T-helper 1 cell treated with Interleukin-12 subunit alpha and Interleukin-12 subunit beta and Interleukin-4 antibody, amounts not matched to agents 30 μg/mL and 1 μg/mL, for 36 hours (primary cell): Measurements from ENCODE around the gene AP2A2.

Source experiments
- H3K27ac Mint-ChIP-seq: one replicate; pipeline ENCODE4 v1.8.0; 2021; ENCODE audit warnings: mild to moderate bottlenecking, mixed read lengths
- H3K27me3 Mint-ChIP-seq: one replicate; pipeline ENCODE4 v1.8.0; 2021; ENCODE audit warnings: low read depth, mixed read lengths
- H3K36me3 Mint-ChIP-seq: one replicate; pipeline ENCODE4 v1.8.0; 2021; ENCODE audit warnings: low read depth, mixed read lengths
- H3K4me1 Mint-ChIP-seq: one replicate; pipeline ENCODE4 v1.8.0; 2021; ENCODE audit warnings: low read depth, mixed read lengths
- H3K4me3 Mint-ChIP-seq: one replicate; pipeline ENCODE4 v1.8.0; 2021; ENCODE audit warnings: mild to moderate bottlenecking, moderate library complexity, mixed read lengths
- H3K9me3 Mint-ChIP-seq: one replicate; pipeline ENCODE4 v1.8.0; 2021; ENCODE audit warnings: mixed read lengths

The AP2A2 gene

GRCh38 chr11:1036303-1036923 is 110.7 kb downstream of the AP2A2 start, which contains the start of gene MUC6:
TSS of gene MUC6 (minus strand) at chr11:1036718. CDS start at chr11:1036655, 63 bp downstream.
- H3K27me3 Mint-ChIP-seq, result no peaks in the 10 kb centered on the region
- no peaks in the 10 kb centered on the region for H3K4me1 Mint-ChIP-seq
- H3K4me3 Mint-ChIP-seq, result no peak within 1 kb of the TSS
- no peak within 1 kb of the TSS for H3K27ac Mint-ChIP-seq
- H3K36me3 Mint-ChIP-seq, result no peaks in the 10 kb centered on the region
- peaks cover 4% of the 10 kb centered on the region for H3K9me3 Mint-ChIP-seq

DNA sequence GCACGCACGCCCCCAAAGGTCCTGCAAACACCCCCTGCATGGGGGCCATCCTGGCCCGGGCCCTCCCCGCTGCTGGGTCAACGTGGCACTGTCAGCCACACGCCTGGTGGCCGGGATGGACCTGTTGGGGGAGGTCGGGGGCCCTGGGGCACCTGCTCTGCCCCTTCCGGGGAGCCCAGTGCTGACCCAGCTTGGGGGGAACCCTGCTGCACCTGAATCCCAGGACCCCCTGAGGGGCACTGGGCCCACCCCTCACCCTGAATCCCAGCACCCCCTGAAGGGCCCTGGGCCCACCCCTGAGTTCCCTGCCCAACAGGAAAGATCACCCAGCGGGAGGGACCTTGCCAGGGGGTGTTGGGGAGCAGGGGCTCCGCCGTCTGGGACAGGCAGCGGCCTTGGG is 111.3 kb downstream of the AP2A2 start:
- no peaks in the 10 kb centered on the region for H3K36me3 Mint-ChIP-seq
- H3K4me3 Mint-ChIP-seq, result no peak overlapping the region
- no peaks in the 10 kb centered on the region for H3K27me3 Mint-ChIP-seq
- H3K27ac Mint-ChIP-seq, result no peak overlapping the region
- no peaks in the 10 kb centered on the region for H3K4me1 Mint-ChIP-seq
- H3K9me3 Mint-ChIP-seq, result peaks cover 4% of the 10 kb centered on the region

DNA sequence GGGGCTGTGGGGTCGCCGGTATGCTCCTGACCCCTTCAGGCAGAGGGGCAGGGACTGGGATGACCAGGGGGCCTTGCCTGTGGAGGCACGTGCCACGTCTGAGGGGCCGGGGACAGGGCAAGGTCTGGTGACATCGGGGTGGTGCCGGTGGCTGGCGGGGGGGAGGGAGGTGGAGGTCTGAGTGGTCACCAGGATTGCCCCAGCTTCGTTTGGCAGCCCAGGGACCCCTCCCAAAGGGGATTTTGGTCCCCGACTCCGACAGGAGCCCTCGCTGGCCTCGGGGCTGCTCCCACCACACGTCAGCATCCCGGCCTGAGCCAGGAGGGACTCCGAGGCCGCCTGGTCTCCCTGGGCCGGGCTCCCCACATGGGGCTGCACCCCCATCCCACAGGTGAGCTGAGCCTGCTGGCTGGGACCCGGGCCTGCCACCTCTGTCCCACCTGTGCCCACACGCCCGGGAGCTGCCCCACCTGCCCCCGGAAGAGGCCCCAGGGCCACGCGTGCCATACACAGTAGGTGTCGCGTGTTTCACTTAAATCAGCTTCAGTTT is 111.9 kb downstream of the AP2A2 start:
- Mint-ChIP-seq H3K27ac (no peak overlapping the region), H3K36me3 (no peaks in the 10 kb centered on the region), H3K4me3 (no peak overlapping the region), H3K4me1 (no peaks in the 10 kb centered on the region), H3K9me3 (no peaks in the 10 kb centered on the region), H3K27me3 (no peaks in the 10 kb centered on the region)

DNA sequence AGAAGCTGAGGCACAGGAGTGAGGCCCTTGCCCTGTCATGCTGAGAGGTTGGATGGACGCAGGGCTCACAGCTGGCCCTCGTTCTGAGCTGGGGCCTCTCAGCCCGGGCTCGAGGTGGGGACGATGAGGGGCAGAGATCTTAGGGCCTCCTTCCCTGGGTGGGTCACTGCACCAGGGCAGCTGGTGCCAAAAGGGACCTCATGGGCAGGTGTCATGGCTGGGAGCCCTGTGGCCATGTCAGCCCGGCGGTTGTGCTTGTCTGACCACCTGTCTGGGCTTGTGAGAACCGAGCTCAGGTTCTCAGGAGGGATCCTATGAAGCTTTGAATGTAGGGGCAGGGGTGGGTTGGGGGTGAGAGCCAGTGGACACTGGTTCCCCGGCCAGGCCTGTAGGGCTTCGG is 112.7 kb downstream of the AP2A2 start:
- no peaks in the 10 kb centered on the region for H3K27me3 Mint-ChIP-seq
- H3K9me3 Mint-ChIP-seq, result no peaks in the 10 kb centered on the region
- no peaks in the 10 kb centered on the region for H3K36me3 Mint-ChIP-seq
- no peak overlapping the region for H3K4me3 Mint-ChIP-seq
- H3K4me1 Mint-ChIP-seq, result no peaks in the 10 kb centered on the region
- H3K27ac Mint-ChIP-seq, result no peak overlapping the region

DNA sequence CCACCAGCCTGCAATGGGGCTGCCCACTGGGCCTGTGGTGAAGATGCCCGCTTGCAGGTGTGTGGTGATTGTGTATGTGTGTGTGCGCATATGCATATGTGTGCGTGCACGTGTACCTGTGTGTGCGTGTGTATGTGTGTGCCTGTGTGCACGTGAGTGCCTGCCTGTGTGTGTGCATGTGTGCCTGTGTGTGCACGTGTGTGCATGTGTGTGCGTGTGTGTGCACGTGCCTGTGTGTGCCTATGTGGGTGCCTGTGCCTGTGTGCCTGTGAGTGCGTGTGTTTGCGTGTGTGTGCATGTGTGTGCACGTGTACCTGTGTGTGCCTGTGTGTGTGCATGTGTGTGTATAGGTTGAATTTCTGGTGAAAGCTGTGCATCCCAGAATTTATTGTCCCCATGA is 113.3 kb downstream of the AP2A2 start:
- H3K4me3 Mint-ChIP-seq, result no peak overlapping the region
- H3K9me3 Mint-ChIP-seq, result no peaks in the 10 kb centered on the region
- no peaks in the 10 kb centered on the region for H3K4me1 Mint-ChIP-seq
- no peak overlapping the region for H3K27ac Mint-ChIP-seq
- H3K36me3 Mint-ChIP-seq, result no peaks in the 10 kb centered on the region
- H3K27me3 Mint-ChIP-seq, result no peaks in the 10 kb centered on the region

GRCh38 chr11:1039481-1040427 is 114.1 kb downstream of the AP2A2 start:
- Mint-ChIP-seq H3K9me3 (no peaks in the 10 kb centered on the region), H3K4me1 (no peaks in the 10 kb centered on the region), H3K27me3 (no peaks in the 10 kb centered on the region), H3K4me3 (no peak overlapping the region), H3K36me3 (no peaks in the 10 kb centered on the region), H3K27ac (no peak overlapping the region)

GRCh38 chr11:1040428-1041148 is 114.9 kb downstream of the AP2A2 start:
- H3K4me1 Mint-ChIP-seq, result no peaks in the 10 kb centered on the region
- no peak overlapping the region for H3K27ac Mint-ChIP-seq
- H3K36me3 Mint-ChIP-seq, result no peaks in the 10 kb centered on the region
- H3K4me3 Mint-ChIP-seq, result no peak overlapping the region
- H3K9me3 Mint-ChIP-seq, result no peaks in the 10 kb centered on the region
- H3K27me3 Mint-ChIP-seq, result no peaks in the 10 kb centered on the region

DNA sequence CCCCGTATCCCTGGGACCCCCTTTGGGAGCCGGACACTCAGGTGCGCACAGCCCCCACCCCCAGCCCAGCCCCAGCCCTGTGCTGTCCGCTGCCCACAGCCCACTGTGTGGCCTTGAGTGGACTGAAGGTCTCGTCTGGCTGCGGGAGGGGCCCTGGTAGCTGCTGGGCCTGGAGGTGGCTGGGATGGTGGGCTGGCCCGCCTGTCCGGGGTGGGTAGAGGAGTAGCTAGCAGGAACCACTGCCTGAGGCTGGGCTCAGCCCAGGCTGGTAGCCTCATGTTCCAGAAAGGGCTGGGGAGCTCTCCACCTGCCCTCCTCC is 115.4 kb downstream of the AP2A2 start:
- no peaks in the 10 kb centered on the region for H3K4me1 Mint-ChIP-seq

GRCh38 chr11:1041471-1041870 is 115.8 kb downstream of the AP2A2 start:
- no peaks in the 10 kb centered on the region for H3K4me1 Mint-ChIP-seq
- no peaks in the 10 kb centered on the region for H3K9me3 Mint-ChIP-seq
- no peaks in the 10 kb centered on the region for H3K27me3 Mint-ChIP-seq
- H3K36me3 Mint-ChIP-seq, result no peaks in the 10 kb centered on the region
- no peak overlapping the region for H3K4me3 Mint-ChIP-seq
- no peak overlapping the region for H3K27ac Mint-ChIP-seq

More for the DNA sequence above, 115.4 kb downstream of the AP2A2 start:
- Mint-ChIP-seq H3K9me3 (no peaks in the 10 kb centered on the region), H3K36me3 (no peaks in the 10 kb centered on the region), H3K27me3 (no peaks in the 10 kb centered on the region), H3K4me3 (no peak overlapping the region), H3K27ac (no peak overlapping the region)

DNA sequence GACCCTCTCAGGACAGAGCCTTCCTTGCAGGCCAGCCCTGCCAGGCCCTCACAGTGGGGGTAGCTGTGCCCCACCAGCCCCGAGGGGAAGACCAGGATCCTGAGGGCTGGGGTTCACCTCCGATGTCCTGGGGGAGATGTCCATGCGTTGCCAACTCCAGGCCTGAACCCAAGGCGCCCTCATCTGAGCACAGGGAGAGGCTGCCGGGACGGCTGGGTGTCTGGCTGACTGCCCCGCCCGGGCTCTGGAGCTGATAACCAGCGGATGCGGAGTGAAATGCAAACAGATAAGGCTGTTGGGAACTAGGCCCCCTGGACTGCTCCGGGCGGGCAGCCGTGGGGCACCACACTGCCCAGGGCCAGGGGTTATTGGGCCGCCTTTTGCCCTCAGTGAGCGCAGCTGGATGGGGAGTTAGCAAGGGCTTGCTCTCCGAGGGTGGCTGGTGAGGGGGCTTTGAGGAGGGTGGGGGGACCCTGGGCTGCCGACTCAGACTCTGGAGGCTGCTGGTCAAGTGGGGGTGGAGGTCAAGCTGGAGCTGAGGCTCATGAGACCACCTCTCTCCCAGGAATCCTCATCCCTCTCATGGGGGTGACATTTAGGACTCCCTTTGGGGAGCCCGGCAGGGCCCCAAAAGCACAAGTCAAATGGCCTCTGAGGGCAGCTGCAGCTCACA is 116.4 kb downstream of the AP2A2 start:
- H3K9me3 Mint-ChIP-seq, result no peaks in the 10 kb centered on the region
- H3K4me1 Mint-ChIP-seq, result no peaks in the 10 kb centered on the region
- H3K27me3 Mint-ChIP-seq, result no peaks in the 10 kb centered on the region
- no peak overlapping the region for H3K4me3 Mint-ChIP-seq
- no peaks in the 10 kb centered on the region for H3K36me3 Mint-ChIP-seq
- H3K27ac Mint-ChIP-seq, result no peak overlapping the region

GRCh38 chr11:1042626-1043562 is 117.2 kb downstream of the AP2A2 start:
- Mint-ChIP-seq H3K36me3 (no peaks in the 10 kb centered on the region), H3K27me3 (no peaks in the 10 kb centered on the region), H3K4me3 (no peak overlapping the region), H3K27ac (no peak overlapping the region), H3K4me1 (no peaks in the 10 kb centered on the region), H3K9me3 (no peaks in the 10 kb centered on the region)

DNA sequence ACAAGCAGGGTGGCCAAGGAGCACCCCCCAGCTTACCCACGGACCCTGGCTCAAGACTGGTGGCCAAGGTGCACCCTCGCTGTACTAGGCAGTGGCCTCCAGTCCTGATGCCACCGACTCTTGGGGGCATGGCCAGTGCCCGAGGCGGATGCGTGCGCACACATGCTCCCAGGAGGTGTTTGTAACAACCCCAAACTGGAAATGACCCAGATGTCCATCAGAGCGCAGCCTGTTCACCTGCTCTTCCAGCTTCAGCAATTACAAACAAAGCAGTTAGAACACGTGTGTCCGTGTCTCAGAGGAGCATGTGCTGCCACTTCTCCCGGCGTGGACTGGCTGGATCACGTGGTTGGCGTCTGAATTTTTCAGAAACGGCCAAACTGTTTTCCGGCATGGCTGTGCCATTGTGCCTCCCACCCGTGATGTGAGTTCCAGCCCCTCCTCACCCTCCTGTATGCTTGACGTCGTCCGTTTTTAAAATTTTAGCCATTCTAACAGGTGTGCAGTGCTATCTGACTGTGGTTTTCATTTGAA is 118.0 kb downstream of the AP2A2 start:
- no peaks in the 10 kb centered on the region for H3K36me3 Mint-ChIP-seq
- no peaks in the 10 kb centered on the region for H3K4me1 Mint-ChIP-seq
- no peak overlapping the region for H3K4me3 Mint-ChIP-seq

DNA sequence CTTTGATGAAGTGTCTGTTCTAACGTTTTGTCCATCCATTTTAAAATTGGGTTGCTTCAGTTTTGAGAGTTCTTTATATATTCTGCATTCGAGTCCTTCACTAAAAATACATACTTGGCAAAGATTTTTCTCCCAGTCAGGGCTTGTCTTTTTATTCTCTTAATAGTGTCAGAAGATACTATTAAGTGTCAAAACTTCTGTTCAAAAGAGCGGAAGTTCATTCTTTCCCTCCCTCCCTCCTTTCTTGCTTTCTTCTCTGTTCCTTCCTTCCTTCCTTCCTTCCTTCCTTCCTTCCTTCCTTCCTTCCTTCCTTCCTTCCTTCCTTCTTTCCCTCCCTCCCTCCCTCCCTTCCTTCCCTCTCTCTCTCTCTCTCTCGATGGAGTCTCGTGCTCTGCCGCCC is 118.5 kb downstream of the AP2A2 start:
- H3K36me3 Mint-ChIP-seq, result no peaks in the 10 kb centered on the region
- H3K9me3 Mint-ChIP-seq, result no peaks in the 10 kb centered on the region
- H3K27me3 Mint-ChIP-seq, result no peaks in the 10 kb centered on the region
- no peaks in the 10 kb centered on the region for H3K4me1 Mint-ChIP-seq
- H3K27ac Mint-ChIP-seq, result no peak overlapping the region
- no peak overlapping the region for H3K4me3 Mint-ChIP-seq

More for the DNA sequence above, 118.0 kb downstream of the AP2A2 start:
- H3K27me3 Mint-ChIP-seq, result no peaks in the 10 kb centered on the region
- no peaks in the 10 kb centered on the region for H3K9me3 Mint-ChIP-seq
- H3K27ac Mint-ChIP-seq, result no peak overlapping the region
